ENCODE data around the gene PCSK4.
"Not testable (repeated sequence)": the region's sequence is repeated elsewhere in the genome, so short reads cannot be mapped to it uniquely, and the experiment has no call there.

PCSK4 gene

DNA sequence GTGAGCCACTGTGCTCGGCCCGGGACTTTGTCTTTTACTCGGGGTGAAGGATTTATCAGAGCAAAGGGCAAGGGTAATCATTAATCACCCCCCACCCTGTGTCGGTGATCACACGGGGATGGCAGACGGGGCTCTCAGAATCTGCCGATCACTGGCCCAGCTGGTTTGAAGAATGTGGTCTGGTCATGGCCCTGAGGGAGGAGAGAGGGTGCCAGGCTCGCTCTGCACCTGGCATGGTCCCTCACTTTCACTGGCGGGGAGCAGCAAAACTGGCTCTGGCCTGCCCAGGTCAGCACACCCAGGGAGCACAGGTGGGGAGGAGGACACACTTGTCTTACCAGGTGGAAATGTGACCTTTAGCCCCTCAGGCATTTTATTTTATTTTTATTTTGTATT, 11.0 kb upstream of the PCSK4 start:
- CTCF ChIA-PET: interaction anchor here (0.6 kb wide), 1 partner anchor 282 kb away, joined by 6 read pairs; no protein-coding TSS in a partner anchor
- H3K27ac ChIP-seq: peak overlapping the region; percentile 36; the same call in 1 of the 2 replicates
- TF ChIP-seq, protein P1, sequence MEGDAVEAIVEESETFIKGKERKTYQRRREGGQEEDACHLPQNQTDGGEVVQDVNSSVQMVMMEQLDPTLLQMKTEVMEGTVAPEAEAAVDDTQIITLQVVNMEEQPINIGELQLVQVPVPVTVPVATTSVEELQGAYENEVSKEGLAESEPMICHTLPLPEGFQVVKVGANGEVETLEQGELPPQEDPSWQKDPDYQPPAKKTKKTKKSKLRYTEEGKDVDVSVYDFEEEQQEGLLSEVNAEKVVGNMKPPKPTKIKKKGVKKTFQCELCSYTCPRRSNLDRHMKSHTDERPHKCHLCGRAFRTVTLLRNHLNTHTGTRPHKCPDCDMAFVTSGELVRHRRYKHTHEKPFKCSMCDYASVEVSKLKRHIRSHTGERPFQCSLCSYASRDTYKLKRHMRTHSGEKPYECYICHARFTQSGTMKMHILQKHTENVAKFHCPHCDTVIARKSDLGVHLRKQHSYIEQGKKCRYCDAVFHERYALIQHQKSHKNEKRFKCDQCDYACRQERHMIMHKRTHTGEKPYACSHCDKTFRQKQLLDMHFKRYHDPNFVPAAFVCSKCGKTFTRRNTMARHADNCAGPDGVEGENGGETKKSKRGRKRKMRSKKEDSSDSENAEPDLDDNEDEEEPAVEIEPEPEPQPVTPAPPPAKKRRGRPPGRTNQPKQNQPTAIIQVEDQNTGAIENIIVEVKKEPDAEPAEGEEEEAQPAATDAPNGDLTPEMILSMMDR (conservative IDR thresholded peaks at IDR 0.05; ENCODE audit: low read depth): no peak
- DNase-seq (ENCODE audit: low spot score): no peak
- POLR2A ChIA-PET (ENCODE audit: low non-redundant PET): no interaction called here

DNA sequence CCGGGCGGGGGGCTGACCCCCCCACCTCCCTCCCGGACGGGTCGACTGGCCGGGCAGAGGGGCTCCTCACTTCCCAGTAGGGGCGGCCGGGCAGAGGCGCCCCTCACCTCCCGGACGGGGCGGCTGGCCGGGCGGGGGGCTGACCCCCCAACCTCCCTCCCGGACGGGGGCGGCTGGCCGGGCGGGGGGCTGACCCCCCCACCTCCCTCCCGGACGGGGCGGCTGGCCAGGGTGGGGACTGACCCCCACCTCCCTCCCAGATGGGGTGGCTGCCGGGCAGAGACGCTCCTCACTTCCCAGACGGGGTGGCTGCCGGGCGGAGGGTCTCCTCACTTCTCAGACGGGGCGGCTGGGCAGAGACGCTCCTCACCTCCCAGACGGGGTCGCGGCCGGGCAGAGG, 9.1 kb upstream of the PCSK4 start:
- POLR2A ChIA-PET (ENCODE audit: low non-redundant PET); DNase-seq (ENCODE audit: low spot score); CTCF ChIA-PET; H3K27ac ChIP-seq: not testable (repeated sequence)

DNA sequence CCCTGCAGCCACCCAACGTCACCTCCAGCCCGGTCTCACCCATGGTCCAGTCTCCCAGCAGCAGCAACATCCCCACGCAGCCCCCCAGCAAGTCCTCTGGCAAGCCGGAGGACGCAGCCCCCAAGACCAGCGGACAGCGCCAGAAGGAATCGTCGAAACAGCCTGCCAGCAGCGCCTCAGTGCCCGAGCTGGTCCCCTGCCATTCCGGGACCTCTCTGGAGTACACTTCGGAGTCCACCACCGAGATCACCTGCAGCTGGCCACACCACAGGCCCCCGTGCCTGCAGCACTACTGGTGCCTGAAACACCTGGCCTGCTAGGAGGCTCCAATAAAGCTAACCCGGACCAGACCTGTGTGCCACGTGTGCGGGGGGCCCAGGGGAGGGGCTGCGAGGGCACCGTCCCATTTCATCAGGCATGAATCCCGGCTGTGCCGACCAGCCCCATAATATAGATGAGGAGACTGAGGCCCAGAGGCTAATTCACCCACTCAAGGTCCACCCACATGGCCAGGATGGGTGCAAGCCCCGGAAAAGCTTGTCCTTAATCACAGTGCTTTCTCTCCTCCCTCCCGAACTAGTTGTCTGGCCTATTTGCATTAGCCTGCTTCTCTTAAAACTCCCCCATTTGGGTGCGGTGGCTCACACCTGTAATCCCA, 7.6 kb upstream of the PCSK4 start:
- no peak for DNase-seq (ENCODE audit: low spot score)
- no peak overlapping the region for H3K27ac ChIP-seq
- CTCF ChIA-PET: interaction anchor here (0.6 kb wide), 1 partner anchor 100 kb away, joined by 6 read pairs; no protein-coding TSS in a partner anchor
- TF ChIP-seq, protein P1 (conservative IDR thresholded peaks at IDR 0.05; ENCODE audit: low read depth): no peak
- POLR2A ChIA-PET (ENCODE audit: low non-redundant PET): interaction anchor here (0.7 kb wide), 1 partner anchor 9 kb away, joined by 3 read pairs; no protein-coding TSS in a partner anchor

DNA sequence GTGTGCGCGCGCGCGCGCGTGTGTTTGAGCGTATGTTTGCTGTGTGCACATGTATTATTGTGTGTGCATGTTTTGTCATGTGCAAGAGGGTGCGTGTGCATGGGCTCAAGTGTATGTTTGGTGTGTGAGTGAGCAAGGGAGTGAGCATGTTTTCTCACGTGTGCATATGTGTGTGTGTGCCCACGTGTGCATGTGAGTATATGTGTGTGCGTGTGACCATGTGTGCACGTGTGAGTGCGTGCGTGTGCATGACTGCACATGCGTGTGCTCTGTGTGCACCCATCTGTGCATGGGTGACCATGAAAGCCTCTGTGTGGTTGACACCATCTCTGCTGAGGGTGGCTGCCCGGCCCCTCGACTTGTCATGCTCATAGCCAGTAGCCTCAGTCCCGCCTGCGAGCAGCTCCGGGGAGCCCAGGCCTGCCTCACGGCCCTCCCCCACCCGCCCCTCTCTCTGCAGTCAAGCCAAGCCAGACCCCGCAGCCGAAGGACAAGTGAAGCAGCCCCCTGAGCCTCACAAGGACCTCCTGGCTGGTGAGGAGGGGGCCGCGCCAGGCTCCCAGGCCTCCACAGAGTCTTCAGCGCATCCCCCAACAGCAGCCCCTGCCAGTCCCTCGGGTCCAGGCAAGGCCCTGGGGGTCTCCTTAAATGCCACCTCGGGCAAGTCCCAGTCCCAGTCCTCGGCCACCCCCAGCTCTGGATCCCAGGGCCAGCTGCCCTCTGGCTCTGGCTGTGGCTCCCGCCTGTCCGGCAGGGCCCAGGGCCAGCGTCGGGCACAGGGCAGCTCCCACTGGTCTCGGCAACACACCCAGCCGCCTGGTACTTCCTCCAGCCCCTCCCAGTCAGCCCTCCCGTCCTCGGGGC, 6.8 kb upstream of the PCSK4 start:
- DNase-seq (ENCODE audit: low spot score): no peak
- CTCF ChIA-PET: no interaction called here
- POLR2A ChIA-PET (ENCODE audit: low non-redundant PET): interaction anchor here (0.7 kb wide), 1 partner anchor 9 kb away, joined by 3 read pairs; no protein-coding TSS in a partner anchor
- H3K27ac ChIP-seq: peak overlapping the region; percentile 40
- TF ChIP-seq, protein P1 (conservative IDR thresholded peaks at IDR 0.05; ENCODE audit: low read depth): no peak

DNA sequence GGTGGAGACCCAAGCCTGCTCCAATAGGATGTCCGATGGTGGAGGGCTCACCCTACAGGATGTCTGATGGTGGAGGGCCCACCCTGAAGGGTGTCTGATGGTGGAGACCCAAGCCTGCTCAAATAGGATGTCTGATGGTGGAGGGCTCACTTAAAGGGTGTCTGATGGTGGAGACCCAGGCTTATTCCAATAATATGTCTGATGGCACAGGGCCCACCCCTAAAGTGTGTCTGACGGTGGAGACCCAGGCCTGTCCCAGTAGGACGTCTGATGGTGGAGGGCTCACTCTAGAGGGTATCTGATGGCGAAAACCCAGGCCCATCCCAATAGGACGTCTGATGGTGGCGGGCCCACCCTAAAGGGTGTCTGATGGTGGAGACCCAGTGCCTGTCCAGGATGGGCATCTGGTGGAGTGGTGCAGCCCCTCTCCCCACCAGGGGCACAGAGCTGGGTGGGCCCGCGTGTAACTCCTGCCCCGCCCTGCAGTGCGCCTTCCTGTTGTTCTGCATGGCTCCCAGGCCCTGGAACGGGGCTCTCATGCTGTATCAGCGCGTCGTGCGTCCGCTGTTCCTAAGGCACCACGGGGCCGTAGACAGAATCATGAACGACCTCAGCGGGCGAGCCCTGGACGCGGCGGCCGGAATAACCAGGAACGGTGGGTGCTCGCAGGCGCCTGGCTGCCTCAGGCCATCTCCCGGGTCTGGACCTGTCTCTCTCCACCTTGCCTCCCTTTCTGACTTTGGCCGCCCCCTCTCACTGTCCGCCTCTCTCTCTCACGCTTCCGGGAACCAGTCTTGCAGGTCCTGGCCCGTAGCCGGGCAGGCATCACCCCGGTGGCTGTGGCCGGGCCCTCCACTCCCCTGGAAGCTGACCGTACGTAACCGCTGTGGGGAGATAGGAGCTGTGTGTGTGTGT, 5.9 kb upstream of the PCSK4 start:
- peak overlapping the region; percentile 40 for H3K27ac ChIP-seq
- CTCF ChIA-PET: no interaction called here
- DNase-seq (ENCODE audit: low spot score): no peak
- POLR2A ChIA-PET (ENCODE audit: low non-redundant PET): no interaction called here
- TF ChIP-seq, protein P1 (conservative IDR thresholded peaks at IDR 0.05; ENCODE audit: low read depth): no peak

DNA sequence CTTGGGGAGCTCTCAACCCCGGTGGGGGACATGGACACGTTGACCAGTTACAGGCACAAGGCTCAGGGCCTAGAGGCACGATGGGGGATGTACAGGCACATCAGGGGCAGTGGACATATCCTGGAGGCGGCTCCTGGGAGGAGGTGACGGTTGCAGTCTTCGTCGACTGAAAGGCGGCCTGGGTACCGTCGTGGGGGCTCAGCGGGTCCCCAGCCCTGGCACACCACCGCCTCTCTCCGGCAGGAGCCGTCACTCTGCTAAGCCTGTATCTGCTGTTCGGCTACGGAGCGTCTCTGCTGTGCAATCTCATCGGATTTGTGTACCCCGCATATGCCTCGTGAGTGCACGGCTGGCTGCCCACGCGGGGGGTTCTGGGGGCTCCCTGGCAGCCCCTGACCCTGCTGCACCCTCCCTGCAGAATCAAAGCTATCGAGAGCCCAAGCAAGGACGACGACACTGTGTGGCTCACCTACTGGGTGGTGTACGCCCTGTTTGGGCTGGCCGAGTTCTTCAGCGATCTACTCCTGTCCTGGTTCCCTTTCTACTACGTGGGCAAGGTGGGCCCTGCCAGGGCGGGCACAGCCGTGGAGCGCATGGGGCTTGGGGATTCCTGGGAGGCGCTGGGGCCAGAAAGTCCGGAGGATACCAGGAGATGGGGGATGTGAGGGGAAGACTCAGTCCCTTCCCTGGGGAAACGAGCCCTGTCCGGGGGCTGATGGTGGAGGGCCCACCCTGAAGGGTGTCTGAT, 5.1 kb upstream of the PCSK4 start:
- POLR2A ChIA-PET (ENCODE audit: low non-redundant PET): no interaction called here
- no peak overlapping the region for H3K27ac ChIP-seq
- TF ChIP-seq, protein P1 (conservative IDR thresholded peaks at IDR 0.05; ENCODE audit: low read depth): no peak
- no peak for DNase-seq (ENCODE audit: low spot score)
- CTCF ChIA-PET: no interaction called here
